K562 (cell line): ENCODE data around the gene PIK3R4. TPM values are rescaled to one million over a fixed set of nuclear protein-coding genes. Genes with fewer than 3 reads are reported as not detected.

Source experiments
- CEBPZ ChIP-seq: fragments of 150-350 bp; IDR thresholded peaks from 2 replicates; pipeline ENCODE4 v1.6.1; 2014; ENCODE audit warnings: low read depth, mild to moderate bottlenecking, low read length, borderline replicate concordance
- E2F8 ChIP-seq: fragments of 450-650 bp; IDR thresholded peaks from 2 replicates; pipeline ENCODE4 v1.7.1; 2018; ENCODE audit warnings: mild to moderate bottlenecking, low read depth; ENCODE audit not compliant: partially characterized antibody
- EP300 ChIP-seq: IDR thresholded peaks from 2 replicates; pipeline ENCODE4 v1.6.1; 2012; ENCODE audit warnings: low read length, improper control_type of control experiment
- FOXM1 ChIP-seq, 2 experiments: fragments of 450-650 bp in 1 of 2; sonication (generic) in 1 of 2; formaldehyde crosslinking in 1 of 2; IDR thresholded peaks; 2 replicates each; pipeline versions ENCODE4 v1.6.1 to v1.9.0; 2017 to 2022; ENCODE audit warnings: low read depth in 2 of 2, mild to moderate bottlenecking in 2 of 2, missing genetic modification reagents in 1 of 2, moderate library complexity in 1 of 2
- GATAD2B ChIP-seq: fragments of 450-650 bp; IDR thresholded peaks from 2 replicates; pipeline ENCODE4 v1.6.1; 2017; ENCODE audit warnings: mild to moderate bottlenecking, borderline replicate concordance
- HMGN3 ChIP-seq: IDR thresholded peaks from 2 replicates; pipeline ENCODE4 v1.6.1; 2011; ENCODE audit warnings: borderline replicate concordance, low read depth, mild to moderate bottlenecking, mixed read lengths, low read length; ENCODE audit not compliant: insufficient read length; ENCODE audit errors: extremely low read depth
- MBD2 ChIP-seq: sonication (generic); IDR thresholded peaks from 2 replicates; pipeline ENCODE4 v1.6.1; 2016; ENCODE audit warnings: low read depth, borderline replicate concordance
- MTA1 ChIP-seq: fragments of 450-650 bp; IDR thresholded peaks from 2 replicates; pipeline ENCODE4 v1.6.1; 2017; ENCODE audit warnings: borderline replicate concordance
- NBN ChIP-seq: fragments of 450-650 bp; IDR thresholded peaks from 2 replicates; pipeline ENCODE4 v1.6.1; 2016; ENCODE audit warnings: low read depth, mild to moderate bottlenecking
- PCBP1 ChIP-seq: fragments of 200-400 bp; formaldehyde crosslinking; IDR thresholded peaks from 2 replicates; pipeline ENCODE4 v1.6.1; 2018; ENCODE audit warnings: mild to moderate bottlenecking, low read depth, low read length; ENCODE audit not compliant: poor library complexity, severe bottlenecking
- PTRF ChIP-seq: fragments of 450-650 bp; IDR thresholded peaks from 2 replicates; pipeline ENCODE4 v1.6.1; 2016; ENCODE audit warnings: mild to moderate bottlenecking, missing genetic modification characterization, missing compliant biosample characterization
- TAL1 ChIP-seq: fragments of 450-650 bp; IDR thresholded peaks from 2 replicates; pipeline ENCODE4 v1.6.1; 2016; ENCODE audit warnings: mild to moderate bottlenecking
- TBP ChIP-seq: optimal IDR thresholded peaks from 2 replicates; pipeline ENCODE3; 2011; ENCODE audit warnings: low read depth, low read length, improper control_type of control experiment
- UBTF ChIP-seq, 2 experiments: IDR thresholded peaks; 2 replicates each; pipeline ENCODE4 v1.6.1; 2012; ENCODE audit warnings: improper control_type of control experiment in 2 of 2, low read depth in 2 of 2, low read length in 2 of 2, borderline replicate concordance in 1 of 2
- ZC3H11A ChIP-seq: IDR thresholded peaks from 2 replicates; pipeline ENCODE4 v1.6.1; 2012; ENCODE audit warnings: low read depth, low read length, improper control_type of control experiment
- ZKSCAN1 ChIP-seq: fragments of 150-350 bp; IDR thresholded peaks from 2 replicates; pipeline ENCODE4 v1.6.1; 2016; ENCODE audit warnings: low read depth, low read length
- ZNF282 ChIP-seq: sonication (generic); formaldehyde crosslinking; IDR thresholded peaks from 2 replicates; pipeline ENCODE4 v1.8.1; 2023; ENCODE audit warnings: missing genetic modification reagents
- ZNF696 ChIP-seq: fragments of 250-450 bp; sonication (Bioruptor Pico); conservative IDR thresholded peaks from 2 replicates; pipeline ENCODE4 v1.4.0; 2020; ENCODE audit warnings: mild to moderate bottlenecking, moderate library complexity
- ZNF717 ChIP-seq: fragments of 250-450 bp; sonication (Bioruptor Pico); IDR thresholded peaks from 2 replicates; pipeline ENCODE4 v1.5.0; 2021
- ZSCAN32 ChIP-seq: fragments of 450-650 bp; formaldehyde crosslinking; IDR thresholded peaks from 2 replicates; pipeline ENCODE4 v1.4.0; 2020; ENCODE audit warnings: mild to moderate bottlenecking, moderate library complexity
- polyA plus RNA-seq, 8 experiments: library from polyadenylated mRNA; depleted of rRNA in 4 of 8; stranded (reverse) in 5 of 8; unstranded in 3 of 8; fragments of >200 nt; fragmentation: Nextera tagmentation in 2 of 8; fragmentation: Illumina TruSeq in 1 of 8; extraction: Ambion mirVana in 2 of 8; extraction: Trizol in 1 of 8; gene quantifications; 2 replicates each; pipeline versions ENCODE4 v1.2.1 to v1.2.3, GENCODE V29; 2011 to 2014; ENCODE audit warnings: inconsistent platforms in 1 of 8, missing spikeins in 1 of 8
- total RNA-seq, 7 experiments: library from RNA; depleted of rRNA in 6 of 7; stranded (reverse); fragments of >200 nt in 6 of 7; fragmentation: Illumina TruSeq in 2 of 7; extraction: Trizol in 2 of 7; gene quantifications; 2 replicates each; pipeline versions ENCODE4 v1.2.1 to v1.2.3, GENCODE V29; 2011 to 2021; ENCODE audit warnings: low replicate concordance in 1 of 7

The PIK3R4 gene
- total and polyA plus RNA-seq, 9 of the 15 experiments (the other 6 are each of a cell fraction or from before 2014, with no cell fraction given) = 20.6 to 45.8 (median 26.0) TPM

GRCh38 chr3:130677343-130677742 is 69.3 kb downstream of the PIK3R4 start (continued):
- TF ChIP-seq MBD2 (no peak), ZC3H11A (no peak), NBN (no peak), E2F8 (no peak), CEBPZ (no peak), FOXM1 (IDR thresholded peaks at IDR 0.05; ENCODE audit: low read depth) (peak; percentile 32; the same call in 1 of the 2 replicates), FOXM1 (CRISPR knock-in tag; IDR thresholded peaks at IDR 0.05; ENCODE audit: low read depth) (no peak), ZKSCAN1 (no peak), ZNF717 (no peak), PTRF (tag) (no peak), HMGN3 (peak; percentile 27), MTA1 (peak; percentile 37; the same call in 1 of the 2 replicates), ZSCAN32 (CRISPR knock-in tag) (no peak), UBTF (IDR thresholded peaks at IDR 0.05; ENCODE audit: borderline replicate concordance in 1 of 2, low read depth in 2 of 2, low read length in 2 of 2) (no peak), TBP (no peak), GATAD2B (no peak), EP300 (no peak), ZNF696 (no peak), PCBP1 (no peak), ZNF282 (CRISPR knock-in tag) (no peak), TAL1 (peak; percentile 61)
